Fibroblast of the conjunctiva (primary cell): ENCODE data around the gene ZNF558.
"Not testable (repeated sequence)": the region's sequence is repeated elsewhere in the genome, so short reads cannot be mapped to it uniquely, and the experiment has no call there.

ENCODE experiments used
- DNase-seq: peaks from one replicate; pipeline ENCODE4 v3.0.0-alpha.2; 2010; ENCODE audit warnings: low read depth

The ZNF558 gene

DNA sequence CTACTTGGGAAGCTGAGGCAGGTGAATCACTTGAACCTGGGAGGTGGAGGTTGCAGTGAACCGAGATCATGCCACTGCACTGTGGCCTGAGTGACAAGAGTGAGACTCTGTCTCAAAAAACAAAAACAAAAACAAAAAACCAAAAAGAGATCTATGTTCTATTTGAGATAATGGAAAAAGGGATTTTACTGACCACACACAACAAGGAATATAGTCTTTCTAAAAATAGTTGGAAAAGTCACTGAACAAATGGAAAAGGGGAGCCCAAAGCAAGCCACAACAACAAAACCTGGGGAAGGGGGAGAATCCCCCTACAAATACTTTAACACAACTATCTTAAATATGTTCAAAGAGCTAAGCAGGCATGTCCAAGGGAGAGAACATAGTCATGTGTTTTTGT is 37.3 kb downstream of the ZNF558 start:
- DNase-seq: no peak

GRCh38 chr19:8773587-8773986 is 58.5 kb downstream of the ZNF558 start:
- not testable (repeated sequence) for DNase-seq

DNA sequence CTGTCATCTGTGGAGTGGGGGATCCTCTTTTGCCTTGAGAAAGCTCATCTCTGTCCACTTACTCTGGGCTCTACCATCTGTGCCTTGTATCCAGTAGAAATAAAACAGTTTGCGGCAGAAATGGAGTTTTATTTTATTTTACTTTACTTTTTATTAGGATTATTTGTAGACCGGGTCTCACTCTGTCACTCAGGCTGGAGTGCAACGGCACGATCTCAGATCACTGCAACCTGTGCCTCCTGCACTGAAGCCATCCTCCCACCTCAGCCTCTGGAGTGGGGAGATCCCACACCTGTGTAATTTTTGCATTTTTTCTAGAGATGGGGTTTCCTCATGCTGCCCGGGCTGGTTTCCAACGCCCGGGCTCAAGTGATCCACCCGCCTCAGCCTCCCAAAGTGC is 62.8 kb downstream of the ZNF558 start:
- not testable (repeated sequence) for DNase-seq

GRCh38 chr19:8767257-8767656 is 64.8 kb downstream of the ZNF558 start:
- not testable (repeated sequence) for DNase-seq
